ENCODE measurements around the gene CPXM2.

The CPXM2 gene

DNA sequence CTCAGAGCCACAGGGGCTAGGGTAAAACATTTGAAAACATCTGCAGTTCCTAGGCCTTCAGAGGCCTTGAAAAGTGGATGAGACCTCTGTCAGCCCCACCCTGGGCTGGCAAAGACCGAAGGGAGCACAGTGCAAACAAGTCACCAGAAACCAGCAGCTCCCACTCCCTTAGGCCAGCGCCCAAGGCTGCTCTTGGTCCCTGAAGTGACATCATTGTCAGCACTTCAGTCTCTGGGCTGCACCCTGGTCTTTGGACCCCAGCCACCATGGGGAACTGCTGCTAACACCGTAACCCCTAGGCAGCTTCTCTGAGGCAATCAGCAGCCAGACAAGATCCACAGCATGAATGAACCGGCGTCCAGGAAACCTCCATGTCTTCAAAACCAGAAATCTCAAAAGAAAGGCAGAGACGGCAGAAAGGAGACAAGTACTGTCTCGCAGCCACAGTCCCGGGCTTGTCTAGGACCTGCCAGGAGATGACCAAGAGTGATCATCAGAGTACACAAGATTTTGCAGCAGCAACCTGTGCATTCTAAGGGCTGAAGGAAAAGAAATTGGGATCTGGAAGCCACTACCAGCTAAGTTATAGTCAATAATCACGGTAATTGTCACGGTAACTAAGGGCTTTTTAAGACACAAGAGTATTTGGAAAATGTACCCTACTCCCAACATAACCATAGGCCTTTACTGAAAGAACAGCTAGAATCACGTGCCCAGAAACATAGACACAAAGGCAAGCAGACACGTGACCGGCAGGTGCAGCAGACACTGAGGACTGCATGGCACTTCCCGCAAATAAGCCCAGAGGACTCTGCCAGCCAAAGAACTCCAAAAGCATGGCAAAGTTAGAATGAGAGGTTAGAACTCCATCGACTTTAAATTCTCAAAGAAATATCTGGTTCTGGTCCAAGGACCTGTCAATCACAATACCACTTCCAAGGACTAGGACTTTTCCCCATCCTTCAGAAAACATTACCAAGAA, 23.3 kb downstream of the CPXM2 start:
- no peak for DNase-seq

DNA sequence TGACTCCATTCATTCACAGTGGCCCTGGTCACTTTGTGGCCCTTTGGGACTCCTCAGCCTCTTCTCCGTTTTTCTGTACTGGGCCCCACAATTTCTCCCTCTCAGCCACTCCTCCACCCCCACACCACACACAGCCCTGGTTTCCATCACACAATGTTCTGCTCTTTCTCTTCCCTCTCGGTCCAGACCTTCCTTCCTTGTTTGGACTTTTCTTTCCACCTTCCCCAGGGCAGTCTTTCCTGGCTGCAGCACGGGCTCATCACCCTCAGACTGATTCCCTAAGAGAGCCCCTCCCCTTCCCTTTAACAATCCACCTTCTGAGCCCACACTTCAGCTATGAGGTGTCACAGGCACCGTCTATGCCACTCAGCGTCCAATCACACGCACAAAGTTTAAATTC, 25.7 kb downstream of the CPXM2 start:
- DNase-seq = no peak

- no peak for DNase-seq
Measured at GRCh38 chr10:123865350-123865749, 26.3 kb downstream of the CPXM2 start.

GRCh38 chr10:123864923-123865322, 26.7 kb downstream of the CPXM2 start:
- no peak for DNase-seq

DNA sequence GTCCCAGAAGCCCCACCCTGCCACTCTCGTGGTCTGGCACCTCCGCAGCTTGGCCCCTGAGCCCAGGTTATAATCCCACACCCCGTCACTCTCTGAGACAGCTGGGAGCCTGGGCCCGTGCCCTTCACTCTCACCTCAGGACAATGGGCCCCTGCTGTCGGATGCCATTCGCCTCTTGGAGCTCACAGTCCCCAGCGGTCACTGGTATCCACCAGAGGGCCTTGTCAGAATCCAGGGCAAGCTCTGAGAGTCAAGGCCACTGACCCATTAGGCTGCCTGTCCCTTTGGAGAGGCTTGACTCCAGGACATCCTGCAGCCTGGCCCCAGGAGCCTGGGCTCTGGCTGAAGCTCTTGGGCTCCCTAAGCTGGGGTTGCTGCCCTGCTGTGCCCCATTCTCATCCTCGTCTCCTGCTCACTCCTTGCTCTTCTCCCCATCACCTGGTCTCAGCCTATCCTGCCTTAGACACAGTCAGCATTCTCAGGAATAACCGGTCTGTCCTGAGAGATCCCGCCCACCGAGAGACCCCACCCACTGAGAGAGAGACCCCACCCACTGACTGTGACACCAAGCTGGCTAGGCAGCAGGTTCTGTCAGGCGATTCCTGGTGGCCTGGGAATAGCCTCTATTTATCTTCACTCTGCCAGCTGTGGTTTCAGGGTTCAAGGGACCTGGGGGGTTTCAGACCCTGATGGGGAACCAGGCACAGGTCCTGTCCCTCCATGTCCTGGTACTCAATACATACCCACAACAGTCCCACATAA, 27.7 kb downstream of the CPXM2 start:
- no peak for DNase-seq

DNA sequence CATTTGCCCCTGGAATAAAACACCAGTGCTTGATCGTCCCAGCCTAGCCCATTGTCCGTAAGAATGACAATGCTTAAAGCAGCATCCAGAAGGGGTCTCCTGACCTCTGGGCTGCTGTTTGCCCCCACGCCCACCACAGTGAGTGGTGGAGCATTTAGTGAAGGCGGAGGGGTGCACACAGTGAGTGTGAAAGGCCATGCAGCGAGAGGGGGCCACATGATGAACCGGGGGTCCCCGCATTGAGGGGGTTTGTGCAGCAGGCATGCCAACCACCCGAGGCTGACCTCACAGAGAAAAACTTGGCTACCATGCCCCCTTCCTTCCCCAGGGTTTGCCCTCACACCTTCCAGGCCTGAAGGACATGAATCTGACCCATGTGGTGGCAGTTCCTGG, 28.4 kb downstream of the CPXM2 start:
- DNase-seq = no peak

- no peak for DNase-seq
Measured at GRCh38 chr10:123862421-123863182, 29.0 kb downstream of the CPXM2 start.

- DNase-seq = no peak
Measured at GRCh38 chr10:123860856-123861255, 30.8 kb downstream of the CPXM2 start.

DNA sequence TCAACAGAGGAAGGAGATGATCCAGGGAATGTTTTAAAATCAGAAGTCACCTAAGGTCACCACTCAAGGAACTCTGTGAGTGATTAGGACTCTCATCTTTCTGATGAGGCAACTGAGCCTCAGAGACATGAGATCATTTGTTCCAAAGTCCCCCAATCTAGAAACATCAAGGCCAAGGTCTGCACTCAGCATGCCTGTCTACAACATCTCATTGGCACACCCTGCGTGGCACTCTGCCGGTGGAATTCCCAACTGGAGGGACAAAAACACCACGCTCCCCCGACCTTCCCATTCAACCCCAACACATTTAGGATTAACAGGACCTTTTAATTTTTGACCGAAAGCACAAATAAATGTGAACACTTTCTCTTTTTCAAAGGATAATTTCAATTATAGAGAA, 31.4 kb downstream of the CPXM2 start:
- DNase-seq = no peak

GRCh38 chr10:123859653-123860050, 32.0 kb downstream of the CPXM2 start:
- DNase-seq = no peak

GRCh38 chr10:123858907-123859652, 32.5 kb downstream of the CPXM2 start:
- no peak for DNase-seq

- DNase-seq = no peak
Measured at GRCh38 chr10:123858077-123858681, 33.4 kb downstream of the CPXM2 start.

DNA sequence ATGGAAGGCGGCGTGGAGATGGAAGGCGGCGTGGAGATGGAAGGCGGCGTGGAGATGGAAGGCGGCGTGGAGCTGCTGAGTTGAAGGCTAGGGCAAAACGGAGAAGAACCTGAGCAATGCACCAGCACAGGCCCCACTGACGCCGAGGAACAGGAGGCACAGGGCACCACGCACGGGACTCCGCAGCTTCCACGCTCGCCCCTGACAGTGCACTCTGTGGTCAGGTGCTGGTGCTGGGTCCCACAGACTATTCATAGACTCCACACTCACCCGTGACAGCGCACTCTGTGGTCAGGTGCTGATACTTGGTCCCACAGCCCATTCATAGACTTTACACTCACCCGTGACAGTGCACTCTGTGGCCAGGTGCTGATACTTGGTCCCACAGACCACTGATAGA, 34.0 kb downstream of the CPXM2 start:
- no peak for DNase-seq

DNA sequence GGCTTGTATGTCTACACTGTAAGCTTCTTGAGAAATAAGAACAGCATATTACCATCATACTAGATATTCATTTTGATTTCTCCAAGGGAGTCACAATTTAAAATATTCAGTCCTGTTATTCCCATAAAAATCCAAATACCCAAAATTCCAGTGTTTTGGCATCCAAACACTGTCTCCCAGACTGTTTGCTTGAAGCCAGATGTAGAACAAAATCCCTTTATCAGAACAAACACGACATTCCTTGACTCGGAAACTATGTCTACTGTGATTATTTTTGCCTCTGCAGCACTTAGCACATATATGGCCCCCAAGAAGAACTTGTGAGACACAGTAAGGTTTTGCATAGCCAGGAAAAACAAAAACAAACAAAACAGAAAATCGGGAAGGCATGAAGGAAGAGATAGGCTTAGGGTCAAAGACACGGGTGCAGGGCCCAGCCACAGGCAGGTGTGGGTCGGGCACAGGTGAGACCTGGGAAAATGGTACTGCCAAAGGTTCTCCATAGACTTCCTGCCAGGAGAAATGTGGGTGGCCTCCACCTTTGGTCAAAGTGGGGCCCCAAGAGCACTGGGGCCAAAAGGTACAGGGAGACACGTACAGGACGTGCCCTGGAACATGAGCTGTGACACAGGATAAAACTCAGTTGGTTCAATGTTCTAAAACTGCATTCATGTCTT, 36.5 kb downstream of the CPXM2 start:
- DNase-seq = no peak

- no peak for DNase-seq
Measured at GRCh38 chr10:123854498-123854897, 37.1 kb downstream of the CPXM2 start.

DNA sequence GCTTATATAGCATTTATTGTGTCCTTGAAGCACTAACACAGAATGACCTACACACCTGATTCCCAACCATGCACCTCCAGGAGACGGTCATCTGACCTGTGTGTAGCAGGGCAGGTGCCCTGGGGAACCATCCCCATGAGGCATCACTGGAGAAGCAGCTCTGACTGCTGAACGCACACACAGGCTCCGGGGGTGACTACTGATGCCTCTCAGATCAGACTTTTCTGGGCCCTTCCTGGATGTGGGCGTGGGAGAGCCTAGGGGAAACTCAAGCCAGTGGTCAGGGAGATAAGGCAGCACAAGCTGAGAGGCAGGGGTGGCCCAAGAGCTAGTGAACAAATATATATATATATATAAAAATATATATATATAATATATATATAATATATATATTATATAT, 37.6 kb downstream of the CPXM2 start:
- no peak for DNase-seq

DNA sequence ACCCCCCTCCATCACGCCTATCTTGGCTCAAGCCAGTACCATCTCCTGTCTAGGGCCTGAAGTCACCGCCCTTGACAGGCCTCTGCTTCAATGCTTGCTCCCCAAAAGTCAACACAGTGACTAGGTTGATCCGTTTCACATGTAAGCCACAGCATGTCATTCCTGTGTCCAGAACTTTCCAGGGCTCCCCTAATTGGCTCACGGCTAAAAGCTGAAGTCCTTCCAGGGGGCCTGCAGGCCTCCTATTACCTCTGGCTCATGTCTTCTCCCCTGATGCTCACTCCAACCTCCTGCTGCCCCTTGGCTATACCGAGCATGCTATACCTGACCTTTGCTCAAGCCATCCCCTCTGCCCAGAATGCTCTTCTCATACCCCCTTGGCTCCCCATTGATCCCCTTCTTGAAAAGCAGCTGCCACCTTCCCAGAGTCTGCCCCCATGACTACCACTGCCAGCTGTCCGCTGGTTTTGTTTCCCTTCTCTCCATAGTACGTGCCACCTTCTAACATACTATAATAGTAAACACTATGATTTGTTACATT, 39.1 kb downstream of the CPXM2 start:
- no peak for DNase-seq

- peak; percentile 15 for DNase-seq
Measured at GRCh38 chr10:123848564-123849457, 42.8 kb downstream of the CPXM2 start.

DNA sequence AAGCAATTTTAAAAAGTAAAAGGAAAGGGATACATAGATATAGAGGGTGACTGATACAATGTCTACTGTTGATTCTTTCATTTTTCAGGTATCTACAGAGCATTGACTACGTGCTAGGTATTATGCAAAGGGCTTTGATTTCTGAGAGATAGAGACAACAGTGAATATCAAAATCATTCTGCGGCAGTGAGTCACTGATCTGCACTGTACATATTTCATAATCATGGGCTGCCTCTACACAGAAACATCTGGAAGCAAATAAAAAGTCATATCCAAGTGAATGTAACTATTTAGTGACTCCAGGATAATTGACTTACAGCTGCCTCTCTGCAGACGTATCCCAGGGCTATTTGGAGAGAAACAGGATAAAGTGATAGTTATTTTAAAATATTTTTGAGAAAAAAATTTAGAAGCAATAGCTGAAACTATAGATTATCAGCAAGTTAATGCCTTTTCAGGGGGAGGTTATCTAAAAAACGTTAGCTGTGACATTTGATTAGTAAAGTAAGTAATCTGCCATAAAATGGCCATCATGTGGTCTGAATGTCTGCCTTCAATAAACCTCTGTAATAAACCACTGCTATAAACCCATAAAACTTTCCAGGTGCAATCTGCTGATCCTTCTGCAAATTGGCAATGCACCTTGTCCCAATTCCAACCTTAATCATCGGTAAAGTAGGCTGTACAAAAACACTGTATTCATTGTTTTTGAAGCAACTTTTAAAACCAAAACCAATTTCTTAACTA, 43.7 kb downstream of the CPXM2 start:
- no peak for DNase-seq
